ENCODE measurements around the gene TIGD6.
A peak's percentile ranks its signal among the peaks of the same experiment; 100 is the strongest.

Gene TIGD6

GRCh38 chr5:150017226-150018005 lies 17.0 kb upstream of the TIGD6 start:
- H3K27ac ChIP-seq (ENCODE audit: low read depth, low read length, severe bottlenecking), result no peak overlapping the region
- WGBS, 2 experiments (ENCODE audit: insufficient coverage in 2 of 2), result 90 to 92% methylated on average over 2 of the region's 6 CpGs
- H3K36me3 ChIP-seq (ENCODE audit: control insufficient read depth, insufficient read depth, low read length), result peaks cover 90% of the 10 kb centered on the region
- peaks cover 17% of the 10 kb centered on the region for H3K4me1 ChIP-seq (ENCODE audit: control insufficient read depth, insufficient read depth, low read length, poor library complexity, severe bottlenecking)
- peaks cover 14% of the 10 kb centered on the region for H3K9me3 ChIP-seq (ENCODE audit: control insufficient read depth, low read length)
- no peak overlapping the region for H3K4me3 ChIP-seq (ENCODE audit: extremely low read depth, insufficient read depth, low read length, poor library complexity, severe bottlenecking)

DNA sequence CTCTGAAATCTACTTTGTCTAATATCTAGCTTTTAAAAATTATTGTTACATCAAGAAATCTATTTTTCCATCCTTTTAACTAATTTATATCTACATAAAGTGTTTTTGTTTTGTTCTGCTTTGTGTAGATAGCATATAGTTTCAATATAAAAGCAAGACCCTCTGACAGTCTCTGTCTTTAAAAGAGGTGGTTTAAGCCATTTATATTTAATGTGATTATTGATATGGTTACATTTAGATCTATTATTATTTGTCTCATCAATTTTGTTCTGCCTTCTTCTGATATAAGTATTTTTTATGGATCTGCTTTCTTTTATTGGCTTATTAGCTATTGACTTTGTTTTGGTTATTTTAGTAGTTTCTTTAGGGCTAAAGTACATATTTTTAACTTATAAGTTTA lies 16.1 kb upstream of the TIGD6 start:
- Histone ChIP-seq H3K36me3 (ENCODE audit: control insufficient read depth, insufficient read depth, low read length) (peaks cover 93% of the 10 kb centered on the region), H3K4me3 (ENCODE audit: extremely low read depth, insufficient read depth, low read length, poor library complexity, severe bottlenecking) (no peak overlapping the region), H3K27ac (ENCODE audit: low read depth, low read length, severe bottlenecking) (no peak overlapping the region), H3K4me1 (ENCODE audit: control insufficient read depth, insufficient read depth, low read length, poor library complexity, severe bottlenecking) (peaks cover 9% of the 10 kb centered on the region), H3K9me3 (ENCODE audit: control insufficient read depth, low read length) (peaks cover 14% of the 10 kb centered on the region)

DNA sequence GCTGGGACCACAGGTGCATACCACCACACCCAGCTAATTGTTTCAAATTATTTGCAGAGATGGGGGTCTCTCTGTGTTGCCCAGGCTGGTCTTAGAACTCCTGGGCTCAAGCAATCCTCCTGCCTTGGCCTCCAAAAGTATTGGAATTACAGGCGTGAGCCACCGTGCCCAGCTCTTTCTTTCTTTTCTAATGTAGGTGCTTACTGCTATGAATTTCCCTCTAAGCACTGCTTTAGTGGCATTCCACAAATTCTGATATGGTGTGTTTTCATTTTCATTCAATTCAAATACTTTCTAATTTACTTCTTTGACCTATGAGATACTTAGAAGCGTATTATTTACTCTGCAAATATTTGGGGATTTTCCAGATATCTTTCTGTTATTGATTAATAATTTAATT lies 15.0 kb upstream of the TIGD6 start:
- H3K9me3 ChIP-seq (ENCODE audit: control insufficient read depth, low read length), result peaks cover 14% of the 10 kb centered on the region
- peaks cover 93% of the 10 kb centered on the region for H3K36me3 ChIP-seq (ENCODE audit: control insufficient read depth, insufficient read depth, low read length)
- H3K27ac ChIP-seq (ENCODE audit: low read depth, low read length, severe bottlenecking), result no peak overlapping the region
- WGBS, 2 experiments (ENCODE audit: insufficient coverage in 2 of 2), result 100% methylated on average over 2 of the region's 3 CpGs; no CpG with 5 or more reads in 1 of the 2 experiments
- H3K4me3 ChIP-seq (ENCODE audit: extremely low read depth, insufficient read depth, low read length, poor library complexity, severe bottlenecking), result no peak overlapping the region
- H3K4me1 ChIP-seq (ENCODE audit: control insufficient read depth, insufficient read depth, low read length, poor library complexity, severe bottlenecking), result no peaks in the 10 kb centered on the region

DNA sequence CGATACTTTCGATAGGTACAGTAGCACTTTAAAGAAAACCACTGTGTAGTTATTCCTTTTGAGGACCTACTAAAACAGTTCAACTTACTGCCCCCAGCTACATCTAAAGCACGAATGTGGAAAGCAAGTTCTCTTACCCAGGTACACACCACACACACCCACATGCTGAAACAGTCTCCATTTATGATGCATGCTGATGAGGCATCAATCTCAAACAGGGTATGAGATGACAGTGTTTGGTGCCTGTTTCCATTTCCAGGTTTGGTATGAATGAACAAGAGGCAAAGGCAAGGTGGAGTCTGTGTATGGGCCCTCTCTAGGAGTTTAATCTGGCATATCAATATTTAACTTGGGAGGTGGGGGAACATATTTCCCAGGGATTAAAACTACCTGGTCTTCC lies 14.0 kb upstream of the TIGD6 start:
- H3K36me3 ChIP-seq (ENCODE audit: control insufficient read depth, insufficient read depth, low read length), result peaks cover 93% of the 10 kb centered on the region
- H3K9me3 ChIP-seq (ENCODE audit: control insufficient read depth, low read length), result peaks cover 14% of the 10 kb centered on the region
- WGBS, 2 experiments (ENCODE audit: insufficient coverage in 2 of 2), result no CpG with 5 or more reads among the region's 3 CpGs
- no peaks in the 10 kb centered on the region for H3K4me1 ChIP-seq (ENCODE audit: control insufficient read depth, insufficient read depth, low read length, poor library complexity, severe bottlenecking)
- H3K27ac ChIP-seq (ENCODE audit: low read depth, low read length, severe bottlenecking), result no peak overlapping the region
- H3K4me3 ChIP-seq (ENCODE audit: extremely low read depth, insufficient read depth, low read length, poor library complexity, severe bottlenecking), result no peak overlapping the region

DNA sequence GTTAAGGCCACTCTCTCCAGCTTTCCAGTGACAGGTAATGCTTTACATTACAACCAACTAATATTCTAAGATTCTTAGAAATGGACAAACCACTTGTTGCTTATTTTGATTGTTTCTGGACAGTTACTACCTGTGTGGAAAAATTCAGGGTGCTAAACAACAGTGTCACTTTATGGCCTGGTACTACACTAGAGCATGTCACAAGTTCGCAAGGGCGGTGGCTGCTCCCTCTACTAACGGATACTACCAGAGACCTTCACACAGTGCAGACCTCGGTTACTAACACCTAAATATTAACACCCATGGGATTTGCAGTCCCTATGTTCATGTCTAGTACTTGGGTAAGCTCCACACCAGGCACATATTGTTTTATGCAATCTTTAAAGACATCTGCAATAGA lies 13.5 kb upstream of the TIGD6 start:
- WGBS, 2 experiments (ENCODE audit: insufficient coverage in 2 of 2), result 87 to 96% methylated on average over 3 to 4 of the region's 4 CpGs
- no peaks in the 10 kb centered on the region for H3K4me1 ChIP-seq (ENCODE audit: control insufficient read depth, insufficient read depth, low read length, poor library complexity, severe bottlenecking)
- H3K36me3 ChIP-seq (ENCODE audit: control insufficient read depth, insufficient read depth, low read length), result peaks cover 90% of the 10 kb centered on the region
- no peak overlapping the region for H3K27ac ChIP-seq (ENCODE audit: low read depth, low read length, severe bottlenecking)
- H3K9me3 ChIP-seq (ENCODE audit: control insufficient read depth, low read length), result peaks cover 14% of the 10 kb centered on the region
- no peak overlapping the region for H3K4me3 ChIP-seq (ENCODE audit: extremely low read depth, insufficient read depth, low read length, poor library complexity, severe bottlenecking)

GRCh38 chr5:150009671-150010387 lies 9.4 kb upstream of the TIGD6 start:
- no peak overlapping the region for H3K27ac ChIP-seq (ENCODE audit: low read depth, low read length, severe bottlenecking)
- WGBS, 2 experiments (ENCODE audit: insufficient coverage in 2 of 2), result 94 to 95% methylated on average over 4 to 5 of the region's 6 CpGs
- H3K4me3 ChIP-seq (ENCODE audit: extremely low read depth, insufficient read depth, low read length, poor library complexity, severe bottlenecking), result no peak overlapping the region
- peaks cover 2% of the 10 kb centered on the region for H3K9me3 ChIP-seq (ENCODE audit: control insufficient read depth, low read length)
- H3K36me3 ChIP-seq (ENCODE audit: control insufficient read depth, insufficient read depth, low read length), result peaks cover 97% of the 10 kb centered on the region
- H3K4me1 ChIP-seq (ENCODE audit: control insufficient read depth, insufficient read depth, low read length, poor library complexity, severe bottlenecking), result no peaks in the 10 kb centered on the region

- no peak overlapping the region for H3K4me3 ChIP-seq (ENCODE audit: extremely low read depth, insufficient read depth, low read length, poor library complexity, severe bottlenecking)
- H3K36me3 ChIP-seq (ENCODE audit: control insufficient read depth, insufficient read depth, low read length), result peaks cover 88% of the 10 kb centered on the region
- H3K9me3 ChIP-seq (ENCODE audit: control insufficient read depth, low read length), result no peaks in the 10 kb centered on the region
Measured at GRCh38 chr5:150007050-150007449, 6.6 kb upstream of the TIGD6 start.

GRCh38 chr5:150006318-150006717 lies 5.9 kb upstream of the TIGD6 start:
- 100% methylated on average over 2 of the region's 4 CpGs; no CpG with 5 or more reads in 1 of the 2 experiments for WGBS, 2 experiments (ENCODE audit: insufficient coverage in 2 of 2)
- Histone ChIP-seq H3K36me3 (ENCODE audit: control insufficient read depth, insufficient read depth, low read length) (peaks cover 81% of the 10 kb centered on the region), H3K4me3 (ENCODE audit: extremely low read depth, insufficient read depth, low read length, poor library complexity, severe bottlenecking) (no peak overlapping the region), H3K4me1 (ENCODE audit: control insufficient read depth, insufficient read depth, low read length, poor library complexity, severe bottlenecking) (no peaks in the 10 kb centered on the region), H3K9me3 (ENCODE audit: control insufficient read depth, low read length) (no peaks in the 10 kb centered on the region), H3K27ac (ENCODE audit: low read depth, low read length, severe bottlenecking) (no peak overlapping the region)

More at GRCh38 chr5:150007050-150007449, 6.6 kb upstream of the TIGD6 start:
- no peak overlapping the region for H3K27ac ChIP-seq (ENCODE audit: low read depth, low read length, severe bottlenecking)
- no peaks in the 10 kb centered on the region for H3K4me1 ChIP-seq (ENCODE audit: control insufficient read depth, insufficient read depth, low read length, poor library complexity, severe bottlenecking)

- WGBS, 2 experiments (ENCODE audit: insufficient coverage in 2 of 2), result 17 to 18% methylated on average over 5 to 7 of the region's 8 CpGs
- H3K27ac ChIP-seq (ENCODE audit: low read depth, low read length, severe bottlenecking), result no peak overlapping the region
Measured at GRCh38 chr5:150001660-150002486, 1.4 kb upstream of the TIGD6 start.

DNA sequence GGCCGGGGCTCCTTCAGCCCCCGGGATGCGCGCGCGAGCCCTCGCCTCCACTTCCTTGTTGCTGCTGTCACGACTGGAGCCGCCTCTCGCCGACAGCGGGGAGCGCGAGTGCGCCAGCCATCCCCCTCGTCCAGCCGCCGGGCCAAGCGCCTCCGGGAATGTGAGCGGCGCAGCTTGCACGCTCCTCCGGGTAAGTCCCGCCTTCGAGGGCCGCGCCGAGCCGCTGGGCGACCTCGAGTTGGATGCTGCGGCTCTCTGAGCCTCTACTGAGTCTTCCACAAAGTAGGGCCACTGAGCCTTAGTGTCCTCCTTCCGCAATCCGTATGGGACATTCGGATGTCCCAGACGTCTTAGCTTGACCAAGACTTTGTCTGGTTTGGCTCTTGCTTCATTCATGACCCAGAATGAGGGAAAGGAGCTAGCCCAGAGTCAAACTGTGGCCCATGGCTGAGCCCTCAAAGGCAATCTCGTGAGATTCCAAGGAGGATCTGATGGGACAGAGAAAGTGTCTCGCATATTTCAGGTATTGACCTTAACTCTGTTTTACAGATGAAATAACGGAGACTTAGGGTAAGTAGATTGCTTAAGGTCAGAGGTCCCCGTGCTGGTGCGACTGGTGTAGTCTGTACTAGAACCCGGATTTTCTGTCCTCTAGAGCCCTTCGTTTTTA lies 671 bp upstream of the TIGD6 start:
- H3K4me1 ChIP-seq (ENCODE audit: control insufficient read depth, insufficient read depth, low read length, poor library complexity, severe bottlenecking), result peaks cover 10% of the 10 kb centered on the region
- 1 to 2% methylated on average over 43 to 44 of the region's 44 CpGs for WGBS, 2 experiments (ENCODE audit: insufficient coverage in 2 of 2)
- peaks cover 33% of the 10 kb centered on the region for H3K36me3 ChIP-seq (ENCODE audit: control insufficient read depth, insufficient read depth, low read length)
- H3K27ac ChIP-seq (ENCODE audit: low read depth, low read length, severe bottlenecking), result peak overlapping the region; percentile 91
- peak overlapping the region; percentile 83 for H3K4me3 ChIP-seq (ENCODE audit: extremely low read depth, insufficient read depth, low read length, poor library complexity, severe bottlenecking)
- H3K9me3 ChIP-seq (ENCODE audit: control insufficient read depth, low read length), result no peaks in the 10 kb centered on the region

More at GRCh38 chr5:150001660-150002486, 1.4 kb upstream of the TIGD6 start:
- Histone ChIP-seq H3K4me3 (ENCODE audit: extremely low read depth, insufficient read depth, low read length, poor library complexity, severe bottlenecking) (peak overlapping the region; percentile 83), H3K4me1 (ENCODE audit: control insufficient read depth, insufficient read depth, low read length, poor library complexity, severe bottlenecking) (peaks cover 10% of the 10 kb centered on the region), H3K9me3 (ENCODE audit: control insufficient read depth, low read length) (no peaks in the 10 kb centered on the region), H3K36me3 (ENCODE audit: control insufficient read depth, insufficient read depth, low read length) (peaks cover 41% of the 10 kb centered on the region)
